SKM-1 treated with dmso at 0.1 percent for 144 hours (cell line): ENCODE measurements around the gene EIF1AX.
"Not testable (repeated sequence)": the region's sequence is repeated elsewhere in the genome, so short reads cannot be mapped to it uniquely, and the experiment has no call there.

ENCODE experiments used
- DNase-seq: peaks from one replicate; lab custom pipeline; 2025; ENCODE audit not compliant: unreplicated experiment; lab: John Stamatoyannopoulos, UW

Gene EIF1AX, protein sequence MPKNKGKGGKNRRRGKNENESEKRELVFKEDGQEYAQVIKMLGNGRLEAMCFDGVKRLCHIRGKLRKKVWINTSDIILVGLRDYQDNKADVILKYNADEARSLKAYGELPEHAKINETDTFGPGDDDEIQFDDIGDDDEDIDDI

DNA sequence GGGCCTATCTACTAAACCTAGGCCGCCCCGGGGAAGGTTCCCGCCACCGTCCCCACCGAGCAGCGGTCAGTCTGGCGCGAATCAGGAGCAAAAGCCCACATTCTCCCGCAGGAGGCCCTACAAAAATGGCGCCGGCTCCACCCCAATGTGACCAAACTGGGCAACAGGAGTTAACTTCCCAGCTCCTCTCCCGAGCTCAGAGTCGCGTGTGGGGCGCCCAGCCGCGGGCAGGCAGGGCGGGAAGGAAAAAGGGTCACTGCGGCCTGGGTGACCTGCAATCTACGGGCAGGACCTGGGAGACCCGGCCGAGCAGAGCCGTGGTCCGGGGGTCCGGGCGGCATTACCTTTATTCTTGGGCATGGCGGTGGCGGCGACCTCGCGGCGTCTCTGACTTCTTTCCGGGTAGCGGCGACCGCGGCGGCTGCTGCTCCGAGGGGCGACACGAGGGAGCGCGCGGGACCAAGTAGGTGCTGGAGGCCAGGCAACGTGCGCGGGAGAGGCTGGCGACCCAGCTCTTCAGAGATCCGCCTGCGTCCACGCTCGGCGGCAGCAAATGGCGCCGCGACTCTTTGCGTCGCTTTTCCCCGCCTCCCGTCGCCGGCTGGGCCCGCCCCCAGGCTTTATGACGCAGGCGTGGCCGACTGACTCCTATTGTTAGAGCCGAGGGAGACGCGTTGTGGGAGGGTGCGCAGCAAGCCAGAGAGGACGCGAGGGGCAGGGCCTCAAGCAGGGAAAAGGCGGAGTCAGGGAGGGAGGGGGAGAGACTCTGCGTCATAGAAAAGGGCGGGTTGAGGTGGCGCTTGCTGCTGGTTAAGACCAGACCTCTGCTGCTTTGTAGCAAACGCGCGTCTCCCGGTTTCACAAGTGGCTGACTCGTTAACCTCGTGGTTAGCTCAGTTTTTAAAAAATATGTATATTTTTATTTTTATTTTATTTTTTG is at the start of gene EIF1AX:
Gene EIF1AX (minus strand): TSS at position 558 of the 940 bp plus-strand sequence. CDS start 198 bp downstream, at position 360.
- DNase-seq: peak; percentile 86

DNA sequence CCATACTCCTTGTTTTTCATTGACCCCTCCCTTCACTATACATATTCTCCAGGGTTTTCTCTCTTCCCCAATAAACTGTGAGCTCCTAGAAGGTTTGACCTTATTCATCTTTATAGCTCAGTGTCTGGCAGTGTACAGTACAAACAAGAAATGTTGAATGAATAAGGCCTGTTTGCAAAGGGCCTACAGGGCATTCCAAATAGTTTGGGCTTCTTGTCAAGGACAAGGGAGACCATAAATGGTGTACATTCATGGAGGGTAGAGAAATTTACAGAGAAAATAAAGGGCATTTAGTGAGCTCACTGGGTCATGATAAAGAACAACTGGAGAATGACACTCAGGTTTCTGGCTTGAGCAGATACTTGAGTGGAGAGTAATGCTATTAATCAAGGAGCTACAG is 47.5 kb upstream of the EIF1AX start:
- no peak for DNase-seq

DNA sequence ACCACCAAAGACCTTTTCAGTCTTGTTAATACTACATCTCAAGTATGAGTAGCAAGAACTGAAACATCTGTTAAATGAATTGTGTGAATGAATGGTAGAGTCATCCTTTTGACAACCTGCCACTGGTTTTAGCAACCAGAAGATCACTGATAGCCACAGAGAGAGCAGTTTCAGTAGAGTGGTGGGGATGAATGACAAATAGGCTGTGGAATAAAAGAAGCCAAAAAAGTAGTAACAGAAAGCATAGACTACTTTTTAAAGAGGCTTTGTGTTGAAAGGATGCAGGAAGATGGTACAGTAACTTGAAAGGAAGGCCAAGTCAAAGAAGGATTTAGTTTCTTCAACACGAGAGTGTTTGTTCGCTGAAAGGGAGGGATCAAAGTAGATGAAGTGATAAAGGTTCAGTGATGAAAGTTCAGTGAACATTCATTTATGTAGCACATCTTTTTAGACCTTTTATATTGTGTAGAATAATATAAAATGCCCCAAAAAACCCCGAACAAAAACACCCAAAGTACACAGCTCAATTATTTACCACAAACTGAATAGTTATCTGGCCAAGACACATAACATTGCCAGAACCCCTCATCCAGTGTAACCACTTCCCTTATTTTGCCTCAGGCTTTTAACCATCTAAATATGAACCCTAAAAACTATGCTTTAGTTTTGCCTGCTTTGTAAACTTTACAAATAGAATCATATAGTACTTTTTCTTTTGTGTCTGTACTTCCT is 40.1 kb upstream of the EIF1AX start:
- no peak for DNase-seq

DNA sequence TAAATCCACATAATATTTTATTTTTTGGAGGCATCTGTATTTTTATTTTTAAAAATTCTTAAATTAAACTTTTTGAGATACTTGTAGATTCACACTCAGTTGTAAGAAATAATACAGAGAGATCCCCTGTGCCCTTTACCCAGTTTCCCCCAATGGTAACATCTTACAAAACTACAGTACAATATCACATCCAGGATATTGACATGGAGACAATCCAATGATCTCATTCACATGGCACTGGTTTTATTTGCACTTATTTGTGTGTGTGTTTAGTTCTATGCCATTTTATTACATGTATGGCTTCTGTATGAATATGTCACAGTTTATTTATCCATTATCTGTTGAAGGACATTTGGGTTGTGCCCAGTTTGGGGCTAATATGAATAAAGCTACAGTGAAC is 35.5 kb upstream of the EIF1AX start:
- DNase-seq: no peak

DNA sequence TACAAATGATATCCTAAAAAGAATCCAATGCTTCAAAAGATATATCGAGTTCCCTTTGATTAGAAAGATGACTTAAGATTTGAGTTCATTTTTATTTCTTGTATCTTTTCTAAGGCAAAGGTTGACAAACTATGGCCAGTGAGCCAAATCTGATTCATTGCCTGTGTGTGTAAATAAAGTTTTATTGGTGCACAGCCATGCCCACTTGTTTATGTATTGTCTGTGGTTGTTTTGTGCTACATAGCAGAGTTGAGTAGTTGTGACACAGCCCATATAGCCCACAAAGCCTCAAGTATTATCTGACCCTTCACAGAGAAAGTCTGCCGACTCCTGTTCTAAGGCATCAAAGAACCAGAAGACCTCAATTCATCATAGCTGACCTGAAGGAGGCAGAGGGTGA is 32.2 kb upstream of the EIF1AX start:
- no peak for DNase-seq

DNA sequence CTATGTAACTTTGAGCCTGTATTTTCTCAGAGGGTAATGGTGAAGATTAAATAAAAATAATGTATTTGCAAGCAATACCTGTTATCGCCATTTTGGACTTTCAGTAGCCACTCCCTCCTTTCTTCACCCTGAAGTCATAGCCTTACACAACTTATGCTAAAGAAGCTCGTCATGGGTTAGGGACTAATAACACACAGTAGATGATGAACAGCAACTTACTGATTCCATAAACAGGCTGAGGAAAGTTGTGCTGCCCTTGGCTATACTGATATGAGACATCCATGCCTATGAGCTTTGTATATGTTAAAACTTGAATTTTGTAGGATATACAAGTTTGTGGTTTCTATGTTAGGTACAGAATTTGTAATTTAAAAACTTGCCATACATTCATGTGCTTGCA is 31.7 kb upstream of the EIF1AX start:
- no peak for DNase-seq

DNA sequence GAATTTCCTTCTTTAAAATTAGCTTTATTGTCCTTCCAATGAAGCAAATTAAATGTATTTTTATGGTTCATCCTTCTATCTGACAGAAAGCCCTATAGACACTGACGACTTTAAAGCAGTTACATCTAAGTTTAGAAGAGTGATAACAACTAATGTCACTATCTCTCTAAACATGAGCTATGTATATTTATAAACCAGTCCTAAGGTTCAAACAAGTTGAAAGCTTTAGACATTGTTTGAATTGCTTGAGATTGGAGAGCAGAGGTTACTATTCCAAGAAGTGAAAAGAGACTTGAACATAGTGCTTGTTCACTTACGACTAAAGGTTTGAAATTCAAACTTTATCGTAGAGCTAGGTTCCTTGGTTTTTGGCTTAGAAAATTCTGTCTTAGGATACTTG is 30.2 kb upstream of the EIF1AX start:
- DNase-seq: no peak

DNA sequence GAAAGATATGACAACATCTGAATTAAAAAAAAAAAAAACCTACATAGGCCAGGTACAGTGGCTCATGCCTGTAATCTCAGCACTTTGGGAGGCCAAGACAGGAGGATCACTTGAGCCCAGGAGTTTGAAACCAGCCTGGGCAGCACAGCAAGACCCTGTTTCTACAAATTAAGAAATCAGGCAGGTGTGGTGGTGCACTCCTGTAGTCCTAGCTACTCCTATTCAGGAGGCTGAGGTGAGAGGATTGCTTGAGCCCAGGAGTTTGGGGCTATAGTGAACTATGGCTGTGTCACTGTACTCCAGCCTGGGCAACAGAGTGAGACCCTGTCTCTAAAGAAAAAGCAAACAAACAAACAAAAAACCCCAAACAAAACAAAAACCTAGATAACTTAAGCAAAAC is 20.9 kb upstream of the EIF1AX start:
- DNase-seq: not testable (repeated sequence)

DNA sequence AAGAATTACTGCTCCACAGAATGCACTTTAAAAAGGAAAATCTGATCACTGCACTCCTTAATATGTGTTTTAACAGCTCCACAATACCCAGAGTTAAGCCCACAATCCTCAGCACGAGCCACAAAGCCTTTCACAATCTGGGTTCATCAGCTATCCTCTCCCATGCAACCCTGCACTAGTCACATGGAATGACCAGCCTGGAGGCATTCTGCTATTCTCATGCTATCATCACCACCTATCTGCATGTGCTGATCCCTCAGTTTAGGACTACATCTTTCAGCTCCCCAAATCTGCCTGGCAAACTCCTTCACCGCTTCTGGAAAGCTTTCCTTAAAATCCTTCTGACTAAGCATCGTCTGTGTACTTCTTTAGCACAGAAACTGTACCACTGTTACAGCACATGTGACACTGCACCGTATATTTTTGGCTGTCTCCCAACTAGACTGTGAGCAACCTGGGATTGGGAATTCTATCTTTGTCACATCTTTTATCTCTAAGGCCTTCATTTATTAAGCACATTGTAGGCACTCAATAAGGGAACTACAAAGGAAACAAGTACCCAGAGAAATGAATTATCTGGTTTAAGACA is 18.3 kb upstream of the EIF1AX start:
- DNase-seq: no peak

DNA sequence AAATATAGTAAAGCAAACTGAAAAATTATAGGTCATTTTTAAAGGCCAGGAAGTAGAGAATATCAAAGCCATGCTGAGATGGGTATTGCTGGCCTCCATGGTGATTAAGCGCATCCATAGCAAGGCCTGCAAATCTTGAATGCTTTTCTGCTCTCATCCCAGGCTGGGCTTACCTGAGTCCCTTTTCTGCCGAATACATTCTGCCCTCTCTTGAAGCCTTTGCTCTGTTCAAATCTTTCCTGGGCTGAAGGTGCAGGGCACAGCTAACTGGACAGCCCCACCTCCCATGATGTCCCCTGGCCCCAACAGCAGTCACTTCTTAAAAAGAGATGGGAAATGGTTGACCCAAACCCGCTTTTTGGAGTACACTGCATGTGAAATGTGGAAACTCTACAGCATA is 10.1 kb upstream of the EIF1AX start:
- no peak for DNase-seq

DNA sequence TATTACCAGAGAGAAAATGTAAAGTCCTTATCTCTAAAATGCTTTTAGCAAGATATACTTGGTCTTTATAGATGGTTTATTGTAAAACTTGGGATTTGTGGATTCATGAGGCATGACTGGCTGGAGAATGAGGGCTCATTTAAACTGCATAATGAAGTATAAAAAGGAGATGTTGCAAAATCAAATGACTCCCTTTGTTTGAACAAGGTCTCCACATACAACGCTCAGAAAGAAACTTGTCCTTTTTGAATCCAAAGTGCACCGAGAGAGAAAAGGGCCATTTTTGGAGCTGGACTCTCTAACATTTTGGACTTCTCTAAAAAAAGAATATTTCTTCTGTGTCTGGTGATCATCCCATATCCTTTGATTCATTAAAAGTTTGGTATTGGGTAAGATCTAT is 7.7 kb upstream of the EIF1AX start:
- DNase-seq: no peak

DNA sequence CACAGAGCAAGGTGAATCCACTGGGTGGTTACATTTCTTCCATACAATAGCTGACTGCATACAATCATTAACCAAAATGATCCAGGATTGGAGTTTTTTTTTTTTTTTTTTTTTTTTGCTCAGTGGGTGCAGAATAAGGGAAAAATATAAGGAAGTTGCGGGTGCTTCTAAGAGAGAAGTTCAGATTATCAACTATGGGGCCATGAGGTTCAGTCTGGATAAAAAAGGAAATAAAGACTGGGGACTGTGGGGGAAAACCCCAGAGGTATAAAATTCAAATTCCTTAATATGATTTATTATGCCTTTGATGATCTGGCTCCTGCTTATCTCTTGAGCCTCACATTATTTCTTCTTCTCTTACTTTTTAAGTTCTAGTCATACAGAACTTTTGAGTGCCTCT is 5.9 kb upstream of the EIF1AX start:
- no peak for DNase-seq

DNA sequence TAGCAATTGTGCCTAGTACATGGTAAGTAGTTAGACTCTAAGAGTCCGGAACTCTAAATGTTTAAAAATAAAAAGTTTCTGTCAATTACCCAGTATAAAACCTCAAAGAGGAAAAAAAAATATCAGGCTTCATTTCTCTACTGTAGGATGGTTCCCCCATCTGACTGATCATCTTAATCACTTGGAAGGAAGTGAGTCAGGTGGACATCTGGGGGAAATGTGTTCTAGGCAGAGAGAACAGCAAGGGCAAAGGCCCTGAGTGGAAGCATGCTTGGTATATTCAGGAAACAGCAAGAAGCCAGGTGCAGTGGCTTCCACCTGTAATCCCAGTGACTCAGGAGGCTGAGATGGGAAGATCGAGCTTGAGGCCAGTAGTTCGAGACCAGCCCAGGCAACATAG is 2.9 kb upstream of the EIF1AX start:
- no peak for DNase-seq

DNA sequence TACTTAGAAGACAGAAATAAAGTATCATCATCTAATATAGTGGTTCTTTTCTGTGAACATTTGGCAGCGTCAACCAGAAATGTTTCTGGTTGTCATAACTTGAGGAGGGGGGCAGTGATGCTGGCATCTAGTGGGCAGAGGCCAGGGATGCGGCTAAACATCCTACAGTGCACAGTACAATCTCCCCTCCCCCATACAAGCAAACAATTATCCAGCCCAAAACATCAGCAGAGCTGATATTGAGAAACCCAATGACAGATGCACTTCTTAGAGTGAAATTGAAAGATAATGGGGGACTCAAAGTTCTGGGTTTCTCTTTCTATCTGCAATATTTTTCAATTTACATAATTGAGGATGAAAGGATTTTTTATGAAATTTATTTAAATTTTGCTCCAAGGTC is 1.9 kb upstream of the EIF1AX start:
- no peak for DNase-seq

DNA sequence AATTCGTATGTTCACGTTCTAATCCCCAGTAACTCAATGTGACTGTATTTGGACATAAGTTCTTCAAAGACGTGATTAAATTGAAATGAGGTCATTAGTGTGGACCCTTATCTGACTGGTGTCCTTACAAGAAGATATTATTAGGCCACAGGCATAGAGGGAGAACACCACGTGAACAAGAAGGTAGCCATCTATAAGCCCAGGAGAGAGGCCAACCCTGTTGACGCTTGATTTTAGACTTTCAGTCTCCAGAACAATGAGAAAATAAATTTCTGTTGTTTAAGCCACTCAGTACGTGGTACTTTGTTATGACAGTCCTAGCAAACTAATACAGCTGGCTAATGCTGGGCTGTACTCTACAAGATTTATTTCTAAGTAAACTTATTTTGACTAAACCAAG is 1.5 kb upstream of the EIF1AX start:
- no peak for DNase-seq

DNA sequence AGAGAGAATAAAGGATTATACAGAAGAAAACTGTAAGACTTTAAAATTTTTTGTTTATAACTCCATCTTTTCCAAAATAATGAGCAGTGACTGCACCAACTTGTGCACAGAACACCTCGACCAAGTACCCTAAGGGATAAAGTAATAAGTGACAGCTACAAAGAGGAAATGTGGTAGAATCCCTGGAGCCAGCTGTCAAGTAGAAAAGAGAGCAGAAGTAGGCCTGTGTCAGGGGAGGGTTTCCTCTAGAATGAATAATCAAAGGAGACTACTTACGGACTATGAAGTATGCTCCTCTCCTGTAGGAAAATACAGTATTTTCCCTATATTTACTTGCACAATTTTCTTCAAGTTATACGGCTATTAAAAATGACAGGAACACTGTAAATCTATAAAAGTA is 1.2 kb downstream of the EIF1AX start:
- no peak for DNase-seq

DNA sequence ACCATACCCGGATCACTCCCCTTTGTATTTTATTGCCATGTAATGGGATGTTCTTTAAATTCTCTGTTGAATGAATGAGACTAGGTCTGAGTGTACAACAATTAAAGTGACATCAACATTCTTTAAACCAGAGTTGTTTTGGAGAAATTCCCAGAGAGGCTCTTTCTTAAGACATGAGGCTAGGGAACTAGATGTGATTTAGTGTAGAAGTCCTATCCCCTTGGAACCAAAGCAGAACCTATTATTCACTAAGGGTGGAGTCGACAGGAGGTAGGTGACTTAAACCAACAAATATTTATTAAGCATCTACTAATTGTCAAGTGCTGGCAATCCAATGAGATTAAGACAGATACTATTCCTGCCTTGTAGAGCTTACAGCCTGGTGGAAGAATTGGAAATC is 1.7 kb downstream of the EIF1AX start:
- DNase-seq: no peak

DNA sequence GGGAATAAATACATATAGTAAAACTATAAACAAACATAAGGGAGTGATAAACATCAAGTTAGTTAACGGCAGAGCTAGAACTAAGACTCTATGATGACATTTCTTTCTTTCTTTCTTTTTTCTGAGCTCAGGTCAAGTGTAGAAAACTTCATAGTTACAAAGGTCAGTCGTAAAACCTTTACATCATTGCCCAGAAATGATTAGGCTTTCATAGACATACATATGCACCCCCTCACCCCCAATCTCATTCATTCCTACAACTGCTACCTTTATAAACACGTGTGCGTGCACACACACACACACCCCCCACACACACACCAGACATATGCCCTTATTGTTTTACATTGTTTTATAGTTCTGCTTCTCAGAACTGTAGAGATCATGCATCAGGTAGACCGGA is 5.7 kb downstream of the EIF1AX start:
- DNase-seq: no peak

DNA sequence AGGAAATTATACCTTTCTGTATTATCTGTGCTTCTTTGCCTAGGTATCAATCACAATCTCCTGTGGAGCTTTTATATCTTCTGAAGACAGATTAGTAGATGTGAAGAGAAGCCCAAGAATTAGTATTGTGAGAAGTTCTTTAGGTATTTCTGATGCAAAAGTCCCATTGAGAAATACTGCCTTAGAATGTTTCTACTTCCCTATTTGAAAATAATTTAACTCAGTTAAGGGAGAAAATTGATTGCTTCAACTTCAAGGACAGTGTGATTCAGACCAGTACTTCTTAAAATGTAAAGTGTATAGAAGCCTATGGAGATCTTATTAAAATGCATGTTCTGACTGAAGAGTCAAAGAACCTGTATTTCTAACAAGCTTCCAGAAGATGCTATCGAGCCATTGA is 9.0 kb downstream of the EIF1AX start:
- DNase-seq: peak; percentile 3

DNA sequence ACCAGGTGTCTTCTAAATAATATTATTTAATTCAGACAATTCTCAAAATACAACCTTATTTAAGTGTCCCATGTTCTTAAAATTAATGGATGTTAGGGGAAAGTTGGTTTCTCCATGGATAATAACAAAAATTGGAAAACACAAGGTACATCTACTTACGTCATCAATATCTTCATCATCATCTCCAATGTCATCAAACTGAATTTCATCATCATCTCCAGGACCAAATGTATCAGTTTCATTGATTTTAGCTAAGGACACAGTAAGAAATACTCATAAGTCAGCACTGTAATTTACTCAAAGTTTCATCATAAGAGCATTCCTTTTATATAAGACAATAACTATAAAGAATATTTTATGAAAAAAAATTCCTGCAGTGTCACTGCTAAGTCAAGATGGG is 11.3 kb downstream of the EIF1AX start:
- no peak for DNase-seq

DNA sequence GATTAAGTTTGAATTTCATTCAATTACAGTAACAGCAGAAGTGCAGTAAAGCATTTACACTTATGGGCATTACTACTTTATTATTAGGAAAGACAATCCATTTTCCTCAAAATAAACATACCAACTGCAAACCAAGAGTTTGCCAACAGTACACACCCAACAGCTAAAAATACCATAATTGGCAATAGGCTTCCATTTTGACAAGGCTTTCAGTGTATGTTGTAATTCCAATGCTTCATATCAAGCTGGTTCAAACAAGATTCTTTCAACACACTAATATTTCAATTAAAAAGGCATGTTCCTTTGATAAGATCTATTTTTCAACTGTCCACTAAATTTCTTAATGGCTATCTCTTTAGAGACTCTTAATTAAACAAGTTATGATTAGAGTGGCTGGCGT is 12.1 kb downstream of the EIF1AX start:
- no peak for DNase-seq

DNA sequence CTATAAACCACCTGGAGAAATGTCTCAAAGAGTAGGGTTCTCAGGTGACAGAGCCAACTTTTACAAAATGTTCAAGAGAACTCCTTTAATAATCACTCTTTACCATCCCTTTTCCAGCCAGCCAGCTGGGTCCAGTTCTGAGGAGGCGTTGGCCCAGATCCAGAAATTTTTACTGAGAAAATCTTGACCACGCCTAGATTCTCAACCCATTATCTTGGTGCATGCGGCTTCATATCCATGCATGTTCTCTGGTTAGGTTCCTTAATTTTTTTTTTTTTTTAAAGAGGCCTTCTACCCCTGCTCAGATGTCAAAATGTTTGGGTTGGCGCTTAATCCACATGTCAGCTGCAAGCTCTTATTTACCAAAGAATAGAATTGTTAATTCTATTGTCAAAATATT is 13.0 kb downstream of the EIF1AX start:
- DNase-seq: no peak
